Measurements from ENCODE around the gene CDH6.

GRCh38 chr5:31319335-31319734 is 125.8 kb downstream of the CDH6 start:
- TF ChIP-seq SATB2 (CRISPR knock-in tag; IDR thresholded peaks at IDR 0.05) = no peak
- no peak for TF ChIP-seq CTCF (CRISPR knock-in tag; IDR thresholded peaks at IDR 0.05)
- TF ChIP-seq TEAD2 (CRISPR knock-in tag; IDR thresholded peaks at IDR 0.05) = no peak
- TF ChIP-seq TCF12 (IDR thresholded peaks at IDR 0.05) = no peak
- no peak for TF ChIP-seq TCF12 (CRISPR knock-in tag; IDR thresholded peaks at IDR 0.05)
